Vagina (tissue), 2 donors: ENCODE measurements around the gene CRTAC1.

ENCODE experiments used
- POLR2A ChIP-seq, 2 donors: fragments of 450-650 bp; IDR thresholded peaks; one replicate each; pipeline ENCODE4 v1.6.1; 2017; ENCODE audit warnings: antibody characterized with exemption in 2 of 2, mild to moderate bottlenecking in 2 of 2, moderate library complexity in 2 of 2
- POLR2AphosphoS5 ChIP-seq, 2 donors: sonication (generic); formaldehyde crosslinking; IDR thresholded peaks; one replicate each; pipeline ENCODE4 v1.9.0; 2017; ENCODE audit warnings: antibody characterized with exemption in 2 of 2, mild to moderate bottlenecking in 2 of 2, low read depth in 1 of 2; ENCODE audit not compliant: insufficient read depth in 1 of 2
- TF ChIP-seq, protein P1 (sequence below), 3 experiments: fragments of 450-650 bp in 2 of 3; fragments of 200-600 bp in 1 of 3; sonication (generic) in 1 of 3; IDR thresholded peaks; one replicate each; pipeline ENCODE4 v1.5.1; 2017 to 2019; ENCODE audit warnings: antibody characterized with exemption in 3 of 3, mild to moderate bottlenecking in 2 of 3, moderate library complexity in 2 of 3

DNA sequence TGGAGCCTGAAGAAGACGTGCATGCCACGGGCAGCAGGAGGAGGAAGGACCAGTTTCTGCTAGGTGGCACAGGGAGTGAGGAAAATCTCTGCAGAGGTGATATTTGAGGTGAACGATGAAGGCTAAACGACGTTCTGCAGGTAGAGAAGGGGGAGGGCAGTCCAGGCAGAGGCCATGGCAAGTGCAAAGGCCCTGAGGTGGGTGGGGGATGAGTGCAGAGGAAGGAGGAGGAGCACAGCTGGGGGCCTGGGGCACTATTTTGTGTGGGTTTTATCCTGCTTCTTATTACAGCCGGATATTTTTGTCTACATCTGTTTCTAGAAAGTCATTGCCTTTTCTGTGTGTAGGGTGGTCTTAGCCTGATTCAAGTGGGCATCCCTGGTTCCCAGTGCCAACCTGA is 123.2 kb downstream of the CRTAC1 start:
- TF ChIP-seq, protein P1, sequence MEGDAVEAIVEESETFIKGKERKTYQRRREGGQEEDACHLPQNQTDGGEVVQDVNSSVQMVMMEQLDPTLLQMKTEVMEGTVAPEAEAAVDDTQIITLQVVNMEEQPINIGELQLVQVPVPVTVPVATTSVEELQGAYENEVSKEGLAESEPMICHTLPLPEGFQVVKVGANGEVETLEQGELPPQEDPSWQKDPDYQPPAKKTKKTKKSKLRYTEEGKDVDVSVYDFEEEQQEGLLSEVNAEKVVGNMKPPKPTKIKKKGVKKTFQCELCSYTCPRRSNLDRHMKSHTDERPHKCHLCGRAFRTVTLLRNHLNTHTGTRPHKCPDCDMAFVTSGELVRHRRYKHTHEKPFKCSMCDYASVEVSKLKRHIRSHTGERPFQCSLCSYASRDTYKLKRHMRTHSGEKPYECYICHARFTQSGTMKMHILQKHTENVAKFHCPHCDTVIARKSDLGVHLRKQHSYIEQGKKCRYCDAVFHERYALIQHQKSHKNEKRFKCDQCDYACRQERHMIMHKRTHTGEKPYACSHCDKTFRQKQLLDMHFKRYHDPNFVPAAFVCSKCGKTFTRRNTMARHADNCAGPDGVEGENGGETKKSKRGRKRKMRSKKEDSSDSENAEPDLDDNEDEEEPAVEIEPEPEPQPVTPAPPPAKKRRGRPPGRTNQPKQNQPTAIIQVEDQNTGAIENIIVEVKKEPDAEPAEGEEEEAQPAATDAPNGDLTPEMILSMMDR (IDR thresholded peaks at IDR 0.05), result no peak
- TF ChIP-seq POLR2A (IDR thresholded peaks at IDR 0.05) (no peak), POLR2AphosphoS5 (IDR thresholded peaks at IDR 0.05; ENCODE audit: insufficient read depth in 1 of 2, low read depth in 1 of 2) (no peak)
